KMS-11 (cell line): ENCODE measurements around the gene GCLC.

Experiments
- H2AFZ ChIP-seq: fragments of 200-600 bp; sonication (generic); 2 replicates; pipeline ENCODE4 v1.6.1; 2016; ENCODE audit warnings: antibody characterized with exemption, mixed run types, low read depth
- H3K27ac ChIP-seq: fragments of 200-600 bp; sonication (generic); 2 replicates; pipeline ENCODE4 v1.6.1; 2016; ENCODE audit warnings: mild to moderate bottlenecking, mixed run types
- H3K27me3 ChIP-seq: fragments of 200-600 bp; sonication (generic); 2 replicates; pipeline ENCODE4 v1.6.1; 2017; ENCODE audit warnings: mild to moderate bottlenecking, low read depth, mixed run types, moderate library complexity; ENCODE audit not compliant: insufficient read depth
- H3K36me3 ChIP-seq: fragments of 200-600 bp; sonication (generic); 2 replicates; pipeline ENCODE4 v1.6.1; 2017; ENCODE audit warnings: mild to moderate bottlenecking, mixed run types; ENCODE audit not compliant: insufficient read depth
- H3K4me1 ChIP-seq: fragments of 200-600 bp; sonication (generic); 2 replicates; pipeline ENCODE4 v1.6.1; 2016; ENCODE audit warnings: mild to moderate bottlenecking, low read depth, mixed run types; ENCODE audit not compliant: poor library complexity, severe bottlenecking
- H3K4me2 ChIP-seq: fragments of 200-600 bp; sonication (generic); 2 replicates; pipeline ENCODE4 v1.7.0; 2016; ENCODE audit warnings: mild to moderate bottlenecking, mixed run types
- H3K4me3 ChIP-seq: fragments of 200-600 bp; sonication (generic); IDR thresholded peaks from 2 replicates; pipeline ENCODE4 v1.6.1; 2017; ENCODE audit warnings: low read depth, low read length, mixed read lengths; ENCODE audit not compliant: insufficient read depth
- H3K79me2 ChIP-seq: fragments of 200-600 bp; sonication (generic); 2 replicates; pipeline ENCODE4 v1.6.1; 2016; ENCODE audit warnings: low read depth, mixed run types; ENCODE audit not compliant: insufficient read depth
- H3K9ac ChIP-seq: fragments of 200-600 bp; sonication (generic); 2 replicates; pipeline ENCODE4 v1.6.1; 2016; ENCODE audit warnings: mild to moderate bottlenecking, mixed run types
- H4K20me1 ChIP-seq: fragments of 200-600 bp; sonication (generic); 2 replicates; pipeline ENCODE4 v1.6.1; 2016; ENCODE audit warnings: mild to moderate bottlenecking, mixed run types; ENCODE audit not compliant: insufficient read depth
- TF ChIP-seq, protein P1 (sequence below): fragments of 200-600 bp; sonication (generic); conservative IDR thresholded peaks from 2 replicates; pipeline ENCODE4 v1.6.1; 2017; ENCODE audit warnings: low read depth, mild to moderate bottlenecking, antibody characterized with exemption, low read length, moderate library complexity, mixed read lengths

GCLC gene

DNA sequence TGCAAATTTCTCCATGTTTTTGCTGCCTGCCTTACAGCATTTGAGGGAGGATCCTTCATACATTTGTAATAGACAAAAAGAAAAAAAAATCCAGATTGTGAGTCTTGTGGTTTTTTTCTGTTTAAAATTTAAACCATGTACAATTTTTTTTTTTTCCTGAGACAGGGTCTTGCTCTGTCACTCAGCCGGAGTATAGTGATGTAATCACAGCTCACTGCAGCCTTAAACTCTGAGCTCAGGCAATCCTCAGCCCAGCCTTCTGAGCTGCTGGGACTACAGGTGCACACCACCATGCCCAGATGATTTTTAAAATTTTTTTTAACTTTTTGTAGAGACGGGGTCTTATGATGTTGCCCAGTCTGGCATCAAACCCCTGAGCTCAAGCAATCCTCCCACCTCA lies 97.0 kb downstream of the GCLC start:
- Histone ChIP-seq H3K27me3 (no peaks in the 10 kb centered on the region), H3K27ac (no peak overlapping the region), H3K4me2 (no peak overlapping the region), H3K36me3 (no peaks in the 10 kb centered on the region), H3K9ac (no peak overlapping the region), H2AFZ (no peak overlapping the region), H4K20me1 (no peaks in the 10 kb centered on the region), H3K79me2 (no peaks in the 10 kb centered on the region), H3K4me3 (no peak overlapping the region), H3K4me1 (no peaks in the 10 kb centered on the region)
- TF ChIP-seq, protein P1, sequence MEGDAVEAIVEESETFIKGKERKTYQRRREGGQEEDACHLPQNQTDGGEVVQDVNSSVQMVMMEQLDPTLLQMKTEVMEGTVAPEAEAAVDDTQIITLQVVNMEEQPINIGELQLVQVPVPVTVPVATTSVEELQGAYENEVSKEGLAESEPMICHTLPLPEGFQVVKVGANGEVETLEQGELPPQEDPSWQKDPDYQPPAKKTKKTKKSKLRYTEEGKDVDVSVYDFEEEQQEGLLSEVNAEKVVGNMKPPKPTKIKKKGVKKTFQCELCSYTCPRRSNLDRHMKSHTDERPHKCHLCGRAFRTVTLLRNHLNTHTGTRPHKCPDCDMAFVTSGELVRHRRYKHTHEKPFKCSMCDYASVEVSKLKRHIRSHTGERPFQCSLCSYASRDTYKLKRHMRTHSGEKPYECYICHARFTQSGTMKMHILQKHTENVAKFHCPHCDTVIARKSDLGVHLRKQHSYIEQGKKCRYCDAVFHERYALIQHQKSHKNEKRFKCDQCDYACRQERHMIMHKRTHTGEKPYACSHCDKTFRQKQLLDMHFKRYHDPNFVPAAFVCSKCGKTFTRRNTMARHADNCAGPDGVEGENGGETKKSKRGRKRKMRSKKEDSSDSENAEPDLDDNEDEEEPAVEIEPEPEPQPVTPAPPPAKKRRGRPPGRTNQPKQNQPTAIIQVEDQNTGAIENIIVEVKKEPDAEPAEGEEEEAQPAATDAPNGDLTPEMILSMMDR, result no peak
